A673 (cell line): Measurements from ENCODE around the gene GNAS.

ENCODE experiments used
- EZH2 ChIP-seq: fragments of 200-600 bp; sonication (generic); IDR thresholded peaks from 2 replicates; pipeline ENCODE4 v1.6.1; 2017; ENCODE audit warnings: borderline replicate concordance, low read depth, mild to moderate bottlenecking, mixed read lengths, antibody characterized with exemption, low read length; ENCODE audit not compliant: poor library complexity, severe bottlenecking
- TF ChIP-seq, protein P1 (sequence below): fragments of 300-800, 200-600 bp; sonication (generic); conservative IDR thresholded peaks from 2 replicates; pipeline ENCODE4 v1.5.1; 2017; ENCODE audit warnings: low read depth, mild to moderate bottlenecking, antibody characterized with exemption, low read length, moderate library complexity, mixed read lengths

DNA sequence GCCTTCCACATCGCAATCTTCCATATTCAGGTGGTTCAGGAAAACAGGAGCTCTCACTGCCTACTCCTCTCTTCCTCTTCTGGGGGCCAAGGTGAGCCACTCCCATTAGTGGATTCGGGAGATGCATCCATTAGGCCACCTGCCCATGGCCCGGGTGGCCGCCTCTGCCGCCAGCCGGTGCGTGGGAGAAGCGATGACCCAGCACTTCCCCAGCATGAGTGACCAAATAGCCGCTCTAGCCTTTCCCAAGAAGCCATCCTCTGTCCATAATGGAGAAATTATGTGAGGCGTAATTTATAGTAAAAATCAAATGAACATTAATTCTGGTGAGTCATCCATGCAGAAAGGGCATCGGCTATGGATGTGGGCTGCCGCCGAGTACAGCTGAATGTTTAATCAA, 41.2 kb upstream of the GNAS start:
- no peak for TF ChIP-seq EZH2
- TF ChIP-seq, protein P1, sequence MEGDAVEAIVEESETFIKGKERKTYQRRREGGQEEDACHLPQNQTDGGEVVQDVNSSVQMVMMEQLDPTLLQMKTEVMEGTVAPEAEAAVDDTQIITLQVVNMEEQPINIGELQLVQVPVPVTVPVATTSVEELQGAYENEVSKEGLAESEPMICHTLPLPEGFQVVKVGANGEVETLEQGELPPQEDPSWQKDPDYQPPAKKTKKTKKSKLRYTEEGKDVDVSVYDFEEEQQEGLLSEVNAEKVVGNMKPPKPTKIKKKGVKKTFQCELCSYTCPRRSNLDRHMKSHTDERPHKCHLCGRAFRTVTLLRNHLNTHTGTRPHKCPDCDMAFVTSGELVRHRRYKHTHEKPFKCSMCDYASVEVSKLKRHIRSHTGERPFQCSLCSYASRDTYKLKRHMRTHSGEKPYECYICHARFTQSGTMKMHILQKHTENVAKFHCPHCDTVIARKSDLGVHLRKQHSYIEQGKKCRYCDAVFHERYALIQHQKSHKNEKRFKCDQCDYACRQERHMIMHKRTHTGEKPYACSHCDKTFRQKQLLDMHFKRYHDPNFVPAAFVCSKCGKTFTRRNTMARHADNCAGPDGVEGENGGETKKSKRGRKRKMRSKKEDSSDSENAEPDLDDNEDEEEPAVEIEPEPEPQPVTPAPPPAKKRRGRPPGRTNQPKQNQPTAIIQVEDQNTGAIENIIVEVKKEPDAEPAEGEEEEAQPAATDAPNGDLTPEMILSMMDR = no peak
